ENCODE results near the gene RHOF.

Gene RHOF

GRCh38 chr12:121819212-121819949, 25.9 kb upstream of the RHOF start:
- DNase-seq (ENCODE audit: low read depth), result no peak

GRCh38 chr12:121817648-121818043, 24.2 kb upstream of the RHOF start:
- DNase-seq (ENCODE audit: low read depth), result no peak

- no peak for DNase-seq (ENCODE audit: low read depth)
These were observed 23.6 kb upstream of the RHOF start for GRCh38 chr12:121816925-121817647.

DNA sequence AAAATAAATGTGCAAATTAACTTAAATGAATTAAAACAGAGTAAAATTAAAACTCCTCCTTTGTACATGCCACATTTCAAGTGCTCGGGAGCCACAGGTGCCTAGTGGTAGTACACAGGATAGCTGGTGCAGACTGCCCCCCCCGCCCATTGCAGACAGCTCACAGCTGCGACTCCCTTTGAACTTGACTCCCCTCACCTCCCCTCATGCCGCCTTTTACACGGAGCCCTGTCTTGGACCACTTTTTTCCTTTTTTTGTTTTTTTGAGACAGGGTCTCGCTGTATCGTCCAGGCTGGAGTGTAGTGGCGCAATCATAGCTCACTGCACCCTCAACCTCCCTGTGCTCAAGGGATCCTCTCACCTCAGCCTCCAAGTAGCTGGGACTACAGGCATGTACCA, 21.8 kb upstream of the RHOF start:
- DNase-seq (ENCODE audit: low read depth), result no peak

- no peak for DNase-seq (ENCODE audit: low read depth)
These were observed 21.1 kb upstream of the RHOF start for GRCh38 chr12:121814429-121815119.

GRCh38 chr12:121813951-121814350, 20.5 kb upstream of the RHOF start:
- no peak for DNase-seq (ENCODE audit: low read depth)

DNA sequence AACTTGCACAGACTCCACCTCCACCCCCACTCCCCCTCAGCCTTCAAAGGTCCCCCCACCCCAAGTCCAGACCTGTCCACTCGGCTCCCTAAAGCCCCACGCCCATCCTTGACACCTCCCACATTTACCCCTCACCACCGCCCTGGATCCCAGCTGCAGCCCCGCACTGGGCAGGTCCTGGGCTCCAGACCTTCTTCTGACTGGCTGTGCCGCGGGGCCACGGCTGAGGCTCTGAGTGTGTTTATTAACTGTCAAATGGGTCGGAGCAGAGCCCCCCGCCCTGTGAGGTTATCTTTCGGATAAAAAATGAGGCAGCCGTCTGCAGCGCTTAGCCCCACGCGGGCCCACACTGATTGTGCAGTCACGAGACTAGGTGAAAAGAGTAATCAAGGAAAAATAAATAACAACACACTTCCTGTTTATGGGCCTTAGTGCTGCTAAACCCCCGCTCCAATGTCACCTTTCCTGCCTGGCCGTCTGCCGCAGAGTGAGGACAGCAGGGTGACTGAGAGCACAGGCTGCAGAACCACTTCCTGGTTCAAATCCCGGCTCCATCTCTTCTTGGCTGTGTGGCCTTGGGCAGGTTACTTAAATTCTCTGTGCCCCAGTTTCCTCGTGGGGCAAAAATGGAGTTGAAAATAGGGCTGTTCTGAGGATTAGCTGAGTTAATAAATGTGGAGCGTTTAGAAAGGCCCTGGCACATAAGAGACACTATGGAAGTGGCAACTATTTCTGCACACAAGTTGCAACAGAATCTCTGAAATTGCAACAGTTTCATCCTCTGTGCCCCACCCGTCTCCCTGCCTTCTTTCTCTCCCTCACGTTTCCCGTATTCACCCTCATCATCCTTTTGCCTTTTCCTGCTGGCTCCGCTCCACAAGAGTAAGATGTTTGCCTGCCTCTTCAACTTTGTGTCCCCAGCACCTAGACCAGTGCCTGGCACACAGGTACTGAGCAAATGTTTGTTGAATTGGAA, 19.7 kb upstream of the RHOF start:
- no peak for DNase-seq (ENCODE audit: low read depth)

GRCh38 chr12:121812320-121812871, 18.9 kb upstream of the RHOF start:
- peak; percentile 74 for DNase-seq (ENCODE audit: low read depth)

DNA sequence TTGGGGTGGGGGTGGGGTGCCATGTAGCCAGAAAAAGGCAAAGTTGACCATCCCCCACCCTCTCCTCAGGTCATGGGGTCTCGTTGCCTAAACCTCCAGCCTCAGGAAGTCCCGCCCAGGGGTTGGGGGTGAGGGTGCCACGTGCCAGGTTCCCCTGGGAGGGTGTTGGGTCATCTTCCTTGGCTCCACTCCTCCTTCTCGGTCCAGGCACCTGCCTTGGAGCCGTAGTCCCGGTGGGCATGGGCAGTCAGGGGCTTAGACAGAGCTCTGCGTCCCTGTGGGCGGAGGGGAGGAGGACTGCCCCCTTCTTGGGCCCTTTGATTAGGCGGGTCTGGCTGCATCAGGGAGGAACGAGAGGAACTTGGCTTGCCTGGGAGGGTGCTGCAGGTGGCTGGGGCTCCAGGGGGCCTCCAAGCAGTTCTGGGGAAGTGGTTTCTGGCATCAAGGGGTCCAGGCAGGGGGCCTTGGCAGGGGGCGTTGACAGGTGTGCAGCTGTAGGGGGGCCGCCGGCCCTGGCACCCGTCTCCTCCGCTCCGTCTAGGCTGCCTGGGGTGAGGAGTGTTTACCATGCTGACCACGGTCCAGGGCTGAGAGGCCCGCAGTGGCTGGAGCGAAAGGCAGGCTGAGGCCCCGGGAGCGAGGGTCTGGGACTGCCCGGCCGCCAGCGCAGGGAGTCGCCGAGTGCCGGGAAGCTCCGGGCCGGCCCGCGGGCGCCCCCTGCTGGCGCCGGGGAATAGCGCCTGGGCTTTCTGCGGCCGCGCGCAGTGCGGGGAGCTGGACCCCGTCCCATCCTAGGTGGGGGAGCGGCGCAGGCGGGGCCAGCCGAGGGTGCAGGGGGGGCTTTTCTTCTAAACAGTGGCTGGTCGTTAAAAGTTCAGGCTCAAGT, 18.2 kb upstream of the RHOF start:
- peak; percentile 79 for DNase-seq (ENCODE audit: low read depth)

- no peak for DNase-seq (ENCODE audit: low read depth)
These were observed 17.4 kb upstream of the RHOF start for GRCh38 chr12:121810833-121811433.

- DNase-seq (ENCODE audit: low read depth), result no peak
These were observed 16.8 kb upstream of the RHOF start for GRCh38 chr12:121810234-121810817.

- no peak for DNase-seq (ENCODE audit: low read depth)
These were observed 16.2 kb upstream of the RHOF start for GRCh38 chr12:121809712-121810116.

GRCh38 chr12:121808623-121809022, 15.1 kb upstream of the RHOF start:
- DNase-seq (ENCODE audit: low read depth), result no peak

DNA sequence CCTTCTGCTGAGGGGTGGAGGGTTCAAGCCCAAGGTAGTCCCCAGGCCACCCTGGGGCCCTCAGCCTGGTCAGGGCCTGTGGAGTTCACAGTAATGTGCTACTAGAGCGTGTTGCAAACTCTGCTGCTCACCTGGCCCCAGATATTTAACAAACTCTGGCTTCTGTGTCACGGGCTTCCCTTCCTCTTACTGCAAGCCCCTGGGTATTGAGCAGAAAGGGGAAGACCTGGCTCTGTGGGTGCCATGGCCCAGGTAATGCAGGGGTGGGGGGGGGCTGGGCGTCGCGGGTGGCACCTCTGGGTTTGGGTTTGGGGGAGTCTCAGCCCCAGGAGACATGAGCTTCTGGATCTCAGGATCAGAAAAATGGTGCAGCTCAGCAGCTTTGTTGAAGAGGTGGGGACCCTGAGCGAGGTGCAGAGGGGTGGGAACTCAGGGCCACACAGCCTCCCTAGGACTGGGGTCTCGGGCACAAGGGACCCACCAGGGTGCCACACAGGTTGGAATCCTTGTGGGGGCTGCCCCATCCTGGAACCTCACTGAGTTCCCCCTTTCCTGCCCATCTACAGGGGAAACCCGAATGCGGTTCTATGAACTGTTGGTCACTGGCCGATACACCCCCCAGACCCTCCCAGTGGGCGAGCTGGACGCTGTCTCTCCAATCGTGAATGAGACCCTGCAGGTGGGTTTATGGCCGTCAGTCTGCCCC, 14.3 kb upstream of the RHOF start:
- DNase-seq (ENCODE audit: low read depth), result no peak

GRCh38 chr12:121806546-121807423, 13.3 kb upstream of the RHOF start:
- DNase-seq (ENCODE audit: low read depth), result no peak

DNA sequence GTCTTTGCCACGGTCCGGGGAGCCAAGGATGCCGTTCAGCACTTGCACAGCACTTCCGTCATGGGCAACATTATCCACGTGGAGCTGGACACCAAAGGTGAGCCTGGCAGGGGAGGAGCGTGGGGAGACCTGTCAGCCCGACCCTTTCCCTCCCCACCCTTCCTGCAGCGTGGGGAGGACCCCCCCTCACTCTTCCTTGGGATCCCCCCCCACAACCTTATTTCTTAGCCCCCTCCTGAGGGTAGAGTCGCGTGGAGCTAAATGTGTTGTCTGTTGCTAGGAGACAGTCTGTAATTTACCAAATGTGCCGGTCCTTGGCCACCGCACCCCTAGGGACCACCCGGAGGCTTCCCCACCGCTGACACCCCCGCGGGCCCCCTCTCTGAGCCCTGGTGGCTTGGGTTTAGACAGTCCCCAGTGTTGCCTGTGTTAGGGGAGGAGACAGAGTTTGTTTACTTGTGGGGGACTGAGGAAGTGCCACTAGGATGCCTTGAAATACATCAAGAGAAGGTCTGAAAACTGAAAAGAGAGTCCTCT, 12.6 kb upstream of the RHOF start:
- no peak for DNase-seq (ENCODE audit: low read depth)

DNA sequence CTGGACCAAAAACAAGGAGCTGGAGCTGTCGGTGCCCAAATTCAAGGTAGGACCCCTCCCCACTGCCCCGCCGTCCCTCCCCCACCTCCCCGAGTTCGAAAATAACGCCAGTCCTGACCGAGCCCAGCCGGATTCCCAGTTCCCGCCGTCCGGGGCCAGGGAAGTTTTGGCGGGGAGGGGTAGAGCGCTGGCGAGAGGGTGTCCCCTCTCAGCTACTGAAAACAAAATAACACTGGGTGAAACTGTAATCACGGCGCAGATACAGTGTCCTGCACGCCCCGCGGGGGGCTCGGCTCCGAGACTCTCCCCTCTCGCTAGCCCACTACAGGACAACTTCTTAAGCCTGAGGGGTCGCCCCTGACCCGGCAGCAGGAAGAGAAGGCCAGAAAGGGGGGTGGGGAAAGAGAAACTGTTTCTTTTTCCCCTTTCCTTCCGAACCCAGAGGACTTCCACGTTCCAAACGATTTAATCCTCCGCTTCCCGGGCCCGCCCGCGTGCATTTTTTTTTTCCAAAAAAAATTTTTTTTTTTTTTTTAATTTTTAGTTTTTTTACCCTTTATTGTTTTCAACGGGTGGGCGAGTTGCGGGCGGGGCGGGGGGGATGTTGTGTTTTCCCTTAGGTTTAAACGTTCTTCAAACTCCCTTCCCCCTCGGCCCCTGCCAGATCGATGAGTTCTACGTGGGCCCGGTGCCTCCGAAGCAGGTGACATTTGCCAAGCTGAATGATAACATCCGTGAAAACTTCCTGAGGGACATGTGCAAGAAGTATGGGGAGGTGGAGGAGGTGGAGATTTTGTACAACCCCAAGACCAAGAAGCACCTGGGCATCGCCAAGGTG, 11.9 kb upstream of the RHOF start:
- peak; percentile 61 for DNase-seq (ENCODE audit: low read depth)
